Stomach (tissue), 9 donors: ENCODE measurements around the gene HK1. TPM values are rescaled to one million over a fixed set of nuclear protein-coding genes. Genes with fewer than 3 reads are reported as not detected.

Experiments
- DNase-seq, 2 donors: peaks; one replicate each; pipeline versions ENCODE4 v3.0.0 to v3.0.0-alpha.2; 2013 to 2019
- H3K27ac ChIP-seq, 5 donors: fragments of 200-600 bp in 4 of 5; sonication (generic) in 4 of 5; one replicate each; pipeline ENCODE4 v1.5.1; 2013 to 2019; ENCODE audit warnings: mild to moderate bottlenecking in 1 of 5, moderate library complexity in 1 of 5
- H3K27me3 ChIP-seq, 3 donors: fragments of 200-600 bp; sonication (generic); one replicate each; pipeline ENCODE4 v1.5.1; 2017 to 2019; ENCODE audit warnings: mixed run types in 1 of 3
- H3K36me3 ChIP-seq, 4 donors: fragments of 200-600 bp; sonication (generic); 1 replicate in 3 of 4; 2 replicates in 1 of 4; pipeline ENCODE4 v1.5.1; 2016 to 2019
- H3K4me1 ChIP-seq, 4 donors: fragments of 200-600 bp; sonication (generic); one replicate each; pipeline ENCODE4 v1.5.1; 2016 to 2019
- H3K4me3 ChIP-seq, 4 donors: fragments of 200-600 bp; sonication (generic) in 3 of 4; one replicate each; pipeline ENCODE4 v1.5.1; 2016 to 2019; ENCODE audit warnings: mild to moderate bottlenecking in 1 of 4
- H3K9me3 ChIP-seq, 4 donors: fragments of 200-600 bp; sonication (generic); one replicate each; pipeline ENCODE4 v1.5.1; 2016 to 2019
- CTCF ChIP-seq, 7 experiments: fragments of 450-650 bp in 4 of 7; fragments of 200-600 bp in 3 of 7; sonication (generic) in 3 of 7; IDR thresholded peaks; one replicate each; pipeline ENCODE4 v1.5.1; 2016 to 2019; ENCODE audit warnings: antibody characterized with exemption in 7 of 7, control low read depth in 2 of 7, mild to moderate bottlenecking in 1 of 7
- EP300 ChIP-seq: sonication (generic); formaldehyde crosslinking; IDR thresholded peaks from one replicate; pipeline ENCODE4 v1.6.1; 2017; ENCODE audit warnings: antibody characterized with exemption
- POLR2A ChIP-seq, 4 donors: fragments of 450-650 bp; IDR thresholded peaks; one replicate each; pipeline ENCODE4 v1.6.1; 2016; ENCODE audit warnings: antibody characterized with exemption in 4 of 4, control low read depth in 2 of 4, mild to moderate bottlenecking in 1 of 4, moderate library complexity in 1 of 4
- POLR2AphosphoS5 ChIP-seq, 3 donors: sonication (generic); formaldehyde crosslinking; IDR thresholded peaks; one replicate each; pipeline ENCODE4 v1.6.1; 2016; ENCODE audit warnings: antibody characterized with exemption in 3 of 3
- WGBS, 5 donors: extraction: QIAGEN DNeasy Blood & Tissue Kit in 3 of 5; methylation state at CpG; one replicate each; pipeline versions ENCODE4 v1.1.5 to v1.1.7; 2013 to 2018; 5-methylcytosine and 5-hydroxymethylcytosine counted together
- intact Hi-C: fragments of 100-400 bp; cut with DNase I; formaldehyde crosslinking; loops from one replicate; pipeline ENCODE4 v1.15.1; 2023; ENCODE audit warnings: low total_unique reads
- polyA plus RNA-seq, 3 donors: library from polyadenylated mRNA; stranded (reverse); fragments of 200-250 nt; gene quantifications; one replicate each; pipeline ENCODE4 v1.2.3, GENCODE V29; 2013
- total RNA-seq, 5 donors: library from RNA; depleted of rRNA; stranded (reverse); fragments of >200 nt; gene quantifications; one replicate each; pipeline versions ENCODE4 v1.1.0 to v1.2.3, GENCODE V29; 2014 to 2016
- donor health status: healthy with polysubstance abuse.
- donor health status: Bipolar disorder and iron deficiency.
- donor health status: healthy.

Gene HK1
- total and polyA plus RNA-seq, 8 donors, result 32.7 to 60.9 (median 50.8) TPM

- Histone ChIP-seq H3K27me3 (no peaks in the 10 kb centered on the region), H3K27ac (peak overlapping the region in 1 of 5 donors; percentile 5), H3K9me3 (no peaks in the 10 kb centered on the region), H3K4me1 (peaks cover 0 to 27% (median 10%) of the 10 kb centered on the region in 4 donors), H3K36me3 (peaks cover 72 to 100% (median 98%) of the 10 kb centered on the region in 4 donors), H3K4me3 (no peak overlapping the region)
- intact Hi-C loops, result loop anchor here (10.0 kb wide), 1 partner anchor 59 kb away; no protein-coding TSS in a partner anchor
- no peak for DNase-seq
- TF ChIP-seq CTCF (IDR thresholded peaks at IDR 0.05) (no peak), POLR2A (IDR thresholded peaks at IDR 0.05) (no peak), EP300 (no peak), POLR2AphosphoS5 (IDR thresholded peaks at IDR 0.05) (no peak)
- WGBS, 5 donors, result 56 to 77% (median 71%) methylated on average over 2 to 3 of the region's 3 CpGs
Observed at GRCh38 chr10:69383558-69383957, 105.3 kb downstream of the HK1 start.

DNA sequence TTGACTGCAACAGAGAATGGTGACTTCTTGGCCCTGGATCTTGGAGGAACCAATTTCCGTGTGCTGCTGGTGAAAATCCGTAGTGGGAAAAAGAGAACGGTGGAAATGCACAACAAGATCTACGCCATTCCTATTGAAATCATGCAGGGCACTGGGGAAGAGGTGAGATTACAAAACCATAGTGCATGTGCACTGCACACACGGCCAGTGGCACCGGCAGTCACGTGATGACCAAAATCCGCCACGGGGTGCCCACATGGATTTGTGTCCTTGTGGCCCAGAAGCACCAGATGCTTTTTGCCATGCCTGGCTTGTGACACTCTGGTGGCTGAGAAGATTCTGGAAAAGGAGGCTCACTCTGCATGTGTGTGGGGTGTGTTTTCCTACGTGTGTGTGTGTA, 106.0 kb downstream of the HK1 start:
- Histone ChIP-seq H3K36me3 (peaks cover 79 to 100% (median 99%) of the 10 kb centered on the region in 4 donors), H3K27ac (peak overlapping the region in 1 of 5 donors; percentile 46)
- intact Hi-C loops, result loop anchor here (10.0 kb wide), 1 partner anchor 60 kb away; no protein-coding TSS in a partner anchor

GRCh38 chr10:69385454-69386350, 107.4 kb downstream of the HK1 start:
- intact Hi-C loops, result loop anchor here (10.0 kb wide), 1 partner anchor 61 kb away; no protein-coding TSS in a partner anchor

More for the DNA sequence above, 106.0 kb downstream of the HK1 start:
- H3K4me3 ChIP-seq, result no peak overlapping the region
- no peak for DNase-seq
- H3K27me3 ChIP-seq, result no peaks in the 10 kb centered on the region
- peaks cover 0 to 27% (median 8%) of the 10 kb centered on the region in 4 donors for H3K4me1 ChIP-seq
- 88 to 93% (median 91%) methylated on average over 10 of the region's 10 CpGs for WGBS, 5 donors
- no peaks in the 10 kb centered on the region for H3K9me3 ChIP-seq
- TF ChIP-seq POLR2A (IDR thresholded peaks at IDR 0.05), result no peak
- TF ChIP-seq CTCF (IDR thresholded peaks at IDR 0.05), result no peak
- no peak for TF ChIP-seq POLR2AphosphoS5 (IDR thresholded peaks at IDR 0.05)
- TF ChIP-seq EP300, result no peak

More at GRCh38 chr10:69385454-69386350, 107.4 kb downstream of the HK1 start:
- Histone ChIP-seq H3K9me3 (no peaks in the 10 kb centered on the region), H3K36me3 (peaks cover 74 to 100% (median 99%) of the 10 kb centered on the region in 4 donors), H3K27me3 (no peaks in the 10 kb centered on the region), H3K27ac (peak overlapping the region; percentile 40 to 74 (median 50)), H3K4me1 (peaks cover 4 to 41% (median 14%) of the 10 kb centered on the region in 4 donors), H3K4me3 (no peak overlapping the region)
- 40 to 58% (median 54%) methylated on average over 9 to 11 of the region's 11 CpGs for WGBS, 5 donors
- DNase-seq, result peak in 1 of 2 donors; percentile 61
- TF ChIP-seq EP300 (no peak), CTCF (IDR thresholded peaks at IDR 0.05) (no peak), POLR2A (IDR thresholded peaks at IDR 0.05) (no peak), POLR2AphosphoS5 (IDR thresholded peaks at IDR 0.05) (no peak)
